Mammary epithelial cell (primary cell): ENCODE results near the gene NHERF1.

ENCODE experiments used
- CTCF ChIP-seq, 2 donors: IDR thresholded peaks in 1 of 2; conservative IDR thresholded peaks in 1 of 2; 2 replicates each; pipeline ENCODE4 v1.5.1; 2011 to 2012; ENCODE audit warnings: inconsistent platforms in 2 of 2, low read length in 2 of 2, mild to moderate bottlenecking in 2 of 2, control low read depth in 1 of 2, low read depth in 1 of 2; ENCODE audit not compliant: insufficient read depth in 1 of 2; ENCODE audit errors: extremely low read depth in 1 of 2
- EZH2 ChIP-seq: IDR thresholded peaks from 2 replicates; pipeline ENCODE4 v1.6.1; 2012; ENCODE audit warnings: low read length, inconsistent platforms, borderline replicate concordance

- no peak for TF ChIP-seq EZH2
- TF ChIP-seq CTCF (conservative IDR thresholded peaks at IDR 0.05 in 1 of 2, IDR thresholded peaks at IDR 0.05 in 1 of 2; ENCODE audit: extremely low read depth in 1 of 2, insufficient read depth in 1 of 2, low read depth in 1 of 2, low read length in 2 of 2) = no peak
These were observed 49.8 kb downstream of the NHERF1 start for GRCh38 chr17:74798239-74798707.
